ENCODE results near the gene FBXW11.

GRCh38 chr5:171863935-171864334 is 142.5 kb downstream of the FBXW11 start:
- TF ChIP-seq POLR2A (IDR thresholded peaks at IDR 0.05) (no peak), CTCF (IDR thresholded peaks at IDR 0.05) (no peak)
